NCI-H1417 treated with DMSO at 0.1 percent for 48 hours (cell line): Measurements from ENCODE around the gene FOS.
"Not testable (repeated sequence)": the region's sequence is repeated elsewhere in the genome, so short reads cannot be mapped to it uniquely, and the experiment has no call there.

Experiments used
- DNase-seq: peaks from one replicate; lab custom pipeline; 2025; lab: John Stamatoyannopoulos, UW

FOS gene

DNA sequence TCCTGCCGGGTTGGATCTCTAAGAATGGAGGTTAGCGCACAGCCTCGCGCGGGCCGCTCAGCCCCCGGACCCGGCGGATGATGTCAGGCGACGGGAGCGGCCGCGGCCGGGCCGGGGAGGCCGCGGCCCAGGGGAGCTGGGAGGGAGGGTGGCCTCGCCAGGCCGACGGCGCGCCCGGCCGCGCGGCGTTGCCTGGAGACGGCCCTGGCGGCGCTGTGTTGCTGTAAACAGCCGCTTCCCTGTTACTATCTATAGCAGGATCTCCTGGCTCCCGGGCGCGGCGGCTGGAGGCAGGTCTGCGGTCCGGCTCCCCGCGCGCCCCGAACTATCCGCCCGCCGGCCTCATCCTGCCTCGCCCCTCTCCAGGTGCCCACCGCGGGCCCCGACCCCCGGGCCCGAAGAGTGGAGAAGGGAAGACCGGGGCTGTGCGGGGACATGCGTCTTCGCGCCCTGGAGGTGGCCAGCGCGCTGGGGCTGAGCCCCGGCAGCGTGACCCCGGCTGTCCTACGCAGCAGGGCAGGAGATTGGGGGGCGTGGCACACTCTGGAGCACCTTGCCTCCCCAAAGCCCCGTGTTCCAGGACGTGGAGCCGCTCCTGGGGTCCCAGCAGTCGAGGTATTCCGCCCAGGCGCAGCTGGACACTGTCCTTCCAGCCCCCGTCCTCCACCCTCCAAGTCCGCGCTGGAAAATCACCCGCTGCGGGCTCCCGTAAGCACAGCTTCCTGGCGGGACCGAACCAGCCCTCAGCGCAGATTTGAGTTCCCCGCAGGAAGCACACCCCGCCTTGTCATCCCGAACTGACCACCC lies 1.4 kb upstream of the FOS start:
- peak; percentile 38 for DNase-seq

DNA sequence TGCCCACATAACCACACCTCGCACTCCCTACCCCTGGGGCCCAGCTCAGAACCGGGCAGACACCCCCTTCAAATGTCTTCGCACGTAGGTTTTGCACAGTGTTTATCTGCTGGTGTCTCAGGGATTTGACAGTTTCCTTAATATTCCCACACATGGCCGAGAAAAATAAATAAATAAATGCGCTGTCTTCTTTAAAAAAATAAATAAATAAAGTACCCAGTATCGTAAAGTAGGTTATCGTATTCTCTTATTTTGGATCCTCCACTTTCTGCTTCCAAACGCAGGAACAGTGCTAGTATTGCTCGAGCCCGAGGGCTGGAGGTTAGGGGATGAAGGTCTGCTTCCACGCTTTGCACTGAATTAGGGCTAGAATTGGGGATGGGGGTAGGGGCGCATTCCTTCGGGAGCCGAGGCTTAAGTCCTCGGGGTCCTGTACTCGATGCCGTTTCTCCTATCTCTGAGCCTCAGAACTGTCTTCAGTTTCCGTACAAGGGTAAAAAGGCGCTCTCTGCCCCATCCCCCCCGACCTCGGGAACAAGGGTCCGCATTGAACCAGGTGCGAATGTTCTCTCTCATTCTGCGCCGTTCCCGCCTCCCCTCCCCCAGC lies 710 bp upstream of the FOS start:
- DNase-seq = no peak

DNA sequence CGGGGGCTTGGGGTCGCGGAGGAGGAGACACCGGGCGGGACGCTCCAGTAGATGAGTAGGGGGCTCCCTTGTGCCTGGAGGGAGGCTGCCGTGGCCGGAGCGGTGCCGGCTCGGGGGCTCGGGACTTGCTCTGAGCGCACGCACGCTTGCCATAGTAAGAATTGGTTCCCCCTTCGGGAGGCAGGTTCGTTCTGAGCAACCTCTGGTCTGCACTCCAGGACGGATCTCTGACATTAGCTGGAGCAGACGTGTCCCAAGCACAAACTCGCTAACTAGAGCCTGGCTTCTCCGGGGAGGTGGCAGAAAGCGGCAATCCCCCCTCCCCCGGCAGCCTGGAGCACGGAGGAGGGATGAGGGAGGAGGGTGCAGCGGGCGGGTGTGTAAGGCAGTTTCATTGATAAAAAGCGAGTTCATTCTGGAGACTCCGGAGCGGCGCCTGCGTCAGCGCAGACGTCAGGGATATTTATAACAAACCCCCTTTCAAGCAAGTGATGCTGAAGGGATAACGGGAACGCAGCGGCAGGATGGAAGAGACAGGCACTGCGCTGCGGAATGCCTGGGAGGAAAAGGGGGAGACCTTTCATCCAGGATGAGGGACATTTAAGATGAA lies 630 bp downstream of the FOS start:
- no peak for DNase-seq

DNA sequence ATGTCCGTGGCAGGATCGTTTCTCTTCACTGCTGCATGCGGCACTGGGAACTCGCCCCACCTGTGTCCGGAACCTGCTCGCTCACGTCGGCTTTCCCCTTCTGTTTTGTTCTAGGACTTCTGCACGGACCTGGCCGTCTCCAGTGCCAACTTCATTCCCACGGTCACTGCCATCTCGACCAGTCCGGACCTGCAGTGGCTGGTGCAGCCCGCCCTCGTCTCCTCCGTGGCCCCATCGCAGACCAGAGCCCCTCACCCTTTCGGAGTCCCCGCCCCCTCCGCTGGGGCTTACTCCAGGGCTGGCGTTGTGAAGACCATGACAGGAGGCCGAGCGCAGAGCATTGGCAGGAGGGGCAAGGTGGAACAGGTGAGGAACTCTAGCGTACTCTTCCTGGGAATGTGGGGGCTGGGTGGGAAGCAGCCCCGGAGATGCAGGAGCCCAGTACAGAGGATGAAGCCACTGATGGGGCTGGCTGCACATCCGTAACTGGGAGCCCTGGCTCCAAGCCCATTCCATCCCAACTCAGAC lies 1.2 kb downstream of the FOS start:
- no peak for DNase-seq

DNA sequence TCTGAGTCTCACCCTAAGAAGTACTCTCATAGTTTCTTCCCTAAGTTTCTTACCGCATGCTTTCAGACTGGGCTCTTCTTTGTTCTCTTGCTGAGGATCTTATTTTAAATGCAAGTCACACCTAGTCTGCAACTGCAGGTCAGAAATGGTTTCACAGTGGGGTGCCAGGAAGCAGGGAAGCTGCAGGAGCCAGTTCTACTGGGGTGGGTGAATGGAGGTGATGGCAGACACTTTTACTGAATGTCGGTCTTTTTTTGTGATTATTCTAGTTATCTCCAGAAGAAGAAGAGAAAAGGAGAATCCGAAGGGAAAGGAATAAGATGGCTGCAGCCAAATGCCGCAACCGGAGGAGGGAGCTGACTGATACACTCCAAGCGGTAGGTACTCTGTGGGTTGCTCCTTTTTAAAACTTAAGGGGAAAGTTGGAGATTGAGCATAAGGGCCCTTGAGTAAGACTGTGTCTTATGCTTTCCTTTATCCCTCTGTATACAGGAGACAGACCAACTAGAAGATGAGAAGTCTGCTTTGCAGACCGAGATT lies 1.7 kb downstream of the FOS start:
- DNase-seq = no peak

DNA sequence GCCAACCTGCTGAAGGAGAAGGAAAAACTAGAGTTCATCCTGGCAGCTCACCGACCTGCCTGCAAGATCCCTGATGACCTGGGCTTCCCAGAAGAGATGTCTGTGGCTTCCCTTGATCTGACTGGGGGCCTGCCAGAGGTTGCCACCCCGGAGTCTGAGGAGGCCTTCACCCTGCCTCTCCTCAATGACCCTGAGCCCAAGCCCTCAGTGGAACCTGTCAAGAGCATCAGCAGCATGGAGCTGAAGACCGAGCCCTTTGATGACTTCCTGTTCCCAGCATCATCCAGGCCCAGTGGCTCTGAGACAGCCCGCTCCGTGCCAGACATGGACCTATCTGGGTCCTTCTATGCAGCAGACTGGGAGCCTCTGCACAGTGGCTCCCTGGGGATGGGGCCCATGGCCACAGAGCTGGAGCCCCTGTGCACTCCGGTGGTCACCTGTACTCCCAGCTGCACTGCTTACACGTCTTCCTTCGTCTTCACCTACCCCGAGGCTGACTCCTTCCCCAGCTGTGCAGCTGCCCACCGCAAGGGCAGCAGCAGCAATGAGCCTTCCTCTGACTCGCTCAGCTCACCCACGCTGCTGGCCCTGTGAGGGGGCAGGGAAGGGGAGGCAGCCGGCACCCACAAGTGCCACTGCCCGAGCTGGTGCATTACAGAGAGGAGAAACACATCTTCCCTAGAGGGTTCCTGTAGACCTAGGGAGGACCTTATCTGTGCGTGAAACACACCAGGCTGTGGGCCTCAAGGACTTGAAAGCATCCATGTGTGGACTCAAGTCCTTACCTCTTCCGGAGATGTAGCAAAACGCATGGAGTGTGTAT lies 2.4 kb downstream of the FOS start:
- no peak for DNase-seq

DNA sequence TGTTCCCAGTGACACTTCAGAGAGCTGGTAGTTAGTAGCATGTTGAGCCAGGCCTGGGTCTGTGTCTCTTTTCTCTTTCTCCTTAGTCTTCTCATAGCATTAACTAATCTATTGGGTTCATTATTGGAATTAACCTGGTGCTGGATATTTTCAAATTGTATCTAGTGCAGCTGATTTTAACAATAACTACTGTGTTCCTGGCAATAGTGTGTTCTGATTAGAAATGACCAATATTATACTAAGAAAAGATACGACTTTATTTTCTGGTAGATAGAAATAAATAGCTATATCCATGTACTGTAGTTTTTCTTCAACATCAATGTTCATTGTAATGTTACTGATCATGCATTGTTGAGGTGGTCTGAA lies 3.0 kb downstream of the FOS start:
- no peak for DNase-seq

DNA sequence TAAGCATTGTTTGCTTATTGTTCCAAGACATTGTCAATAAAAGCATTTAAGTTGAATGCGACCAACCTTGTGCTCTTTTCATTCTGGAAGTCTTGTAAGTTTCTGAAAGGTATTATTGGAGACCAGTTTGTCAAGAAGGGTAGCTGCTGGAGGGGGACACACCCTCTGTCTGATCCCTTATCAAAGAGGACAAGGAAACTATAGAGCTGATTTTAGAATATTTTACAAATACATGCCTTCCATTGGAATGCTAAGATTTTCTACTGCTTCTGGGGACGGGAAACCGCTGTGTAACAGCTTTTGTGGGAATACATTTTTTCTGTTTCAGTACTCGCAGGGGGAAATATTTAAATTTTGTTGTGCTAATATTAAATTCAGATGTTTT lies 3.5 kb downstream of the FOS start:
- DNase-seq = no peak

DNA sequence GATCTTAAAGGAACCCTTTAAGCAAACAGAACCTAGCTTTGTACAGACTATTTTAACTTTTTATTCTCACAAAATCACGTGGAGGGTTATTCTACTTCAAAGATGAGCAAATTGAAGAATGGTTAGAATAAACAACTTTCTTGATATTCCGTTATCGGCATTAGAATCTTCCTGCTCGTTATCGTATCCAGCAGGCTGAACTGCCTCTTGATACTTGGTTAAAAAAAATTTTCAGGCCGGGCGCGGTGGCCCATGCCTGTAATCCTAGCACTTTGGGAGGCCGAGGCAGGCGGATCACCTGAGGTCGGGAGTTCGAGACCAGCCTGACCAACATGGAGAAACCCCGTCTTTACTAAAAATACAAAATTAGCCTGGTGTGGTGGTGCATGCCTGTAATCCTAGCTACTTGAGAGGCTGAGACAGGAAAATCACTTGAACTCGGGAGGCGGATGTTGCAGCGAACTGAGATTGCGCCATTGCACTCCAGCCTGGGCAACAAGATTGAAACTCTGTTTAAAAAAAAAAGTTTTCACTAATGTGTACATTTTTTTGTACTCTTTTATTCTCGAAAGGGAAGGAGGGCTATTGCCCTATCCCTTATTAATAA lies 4.0 kb downstream of the FOS start:
- DNase-seq = not testable (repeated sequence)

DNA sequence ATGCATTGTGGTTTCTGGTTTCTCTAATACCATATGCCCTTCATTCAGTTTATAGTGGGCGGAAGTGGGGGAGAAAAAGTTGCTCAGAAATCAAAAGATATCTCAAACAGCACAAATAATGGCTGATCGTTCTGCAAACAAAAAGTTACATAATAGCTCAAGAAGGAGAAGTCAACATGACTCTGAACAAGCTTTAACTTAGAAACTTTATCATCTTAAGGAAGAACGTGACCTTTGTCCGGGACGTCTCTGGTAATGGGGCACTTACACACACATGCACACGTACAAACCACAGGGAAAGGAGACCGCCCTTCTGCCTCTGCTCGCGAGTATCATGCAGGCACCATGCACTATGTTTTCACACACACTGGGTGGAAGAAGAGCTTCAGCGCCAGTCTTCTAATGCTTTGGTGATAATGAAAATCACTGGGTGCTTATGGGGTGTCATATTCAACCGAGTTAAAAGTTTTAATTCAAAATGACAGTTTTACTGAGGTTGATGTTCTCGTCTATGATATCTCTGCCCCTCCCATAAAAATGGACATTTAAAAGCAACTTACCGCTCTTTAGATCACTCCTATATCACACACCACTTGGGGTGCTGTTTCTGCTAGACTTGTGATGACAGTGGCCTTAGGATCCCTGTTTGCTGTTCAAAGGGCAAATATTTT lies 4.7 kb downstream of the FOS start:
- DNase-seq = no peak

DNA sequence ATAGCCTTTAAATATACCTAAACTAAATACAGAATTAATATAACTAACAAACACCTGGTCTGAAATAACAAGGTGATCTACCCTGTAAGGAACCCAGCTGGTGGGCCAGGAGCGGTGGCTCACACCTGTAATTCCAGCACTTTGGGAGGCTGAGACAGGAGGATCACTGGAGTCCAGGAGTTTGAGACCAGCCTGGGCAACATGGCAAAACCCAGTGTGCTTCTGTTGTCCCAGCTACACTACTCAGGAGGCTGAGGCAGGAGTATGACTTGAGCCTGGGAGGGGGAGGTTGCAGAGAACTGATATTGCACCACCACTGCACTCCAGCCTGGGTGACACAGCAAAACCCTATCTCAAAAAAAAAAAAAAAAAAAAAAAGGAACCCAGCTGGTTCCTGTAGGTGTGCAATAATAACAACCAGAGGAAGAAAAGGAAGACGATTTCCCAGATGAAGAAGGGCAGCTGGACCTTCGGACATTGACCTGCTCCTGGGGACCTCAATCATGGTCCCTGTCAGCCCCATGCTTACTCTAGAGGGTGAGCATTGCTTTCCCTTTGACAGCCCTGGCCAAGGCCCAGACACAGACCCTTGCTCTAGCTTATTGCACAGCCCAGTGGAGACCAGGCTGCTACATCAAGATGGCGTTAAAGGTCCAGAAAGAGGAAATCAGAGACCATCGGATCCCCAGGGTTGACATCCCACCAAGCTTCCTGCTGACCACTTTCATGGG lies 5.4 kb downstream of the FOS start:
- DNase-seq = no peak

DNA sequence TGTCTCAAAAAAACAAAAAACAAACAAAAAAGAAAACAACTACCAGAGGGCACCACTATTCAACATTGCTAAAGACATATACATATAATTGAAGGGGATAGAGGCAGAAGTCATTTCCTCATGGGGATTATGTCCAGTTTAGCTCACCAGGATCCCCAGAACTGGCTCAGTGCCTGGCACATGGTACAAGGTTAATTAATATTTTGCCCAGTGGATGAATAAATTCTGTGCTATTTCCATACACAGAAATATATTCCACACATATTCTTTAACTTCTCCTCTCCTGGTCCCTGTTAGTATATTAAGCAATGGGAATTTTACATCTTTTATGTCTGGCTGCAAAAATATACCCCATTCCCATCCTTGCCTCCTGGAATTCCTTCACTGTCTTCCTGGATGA lies 6.7 kb downstream of the FOS start:
- DNase-seq = no peak

DNA sequence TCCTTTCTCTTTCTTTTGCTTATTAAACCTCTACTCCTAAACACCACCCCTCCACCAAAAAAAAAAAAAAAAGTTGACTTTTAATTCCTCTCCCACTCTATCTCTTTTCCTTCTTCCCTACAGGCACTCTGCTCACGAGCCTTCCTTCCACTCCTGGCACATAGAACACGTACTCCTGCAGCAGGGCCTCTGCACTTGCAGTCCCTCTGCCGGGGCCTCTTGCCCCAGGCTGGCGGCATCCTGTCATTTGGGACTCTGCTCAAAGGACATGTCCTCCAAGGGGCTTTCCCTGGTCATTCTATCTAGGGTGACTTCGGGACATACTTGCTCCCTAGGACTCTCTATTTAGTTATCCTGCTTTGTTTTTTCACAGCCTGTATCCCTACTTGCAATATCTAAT lies 7.7 kb downstream of the FOS start:
- no peak for DNase-seq

DNA sequence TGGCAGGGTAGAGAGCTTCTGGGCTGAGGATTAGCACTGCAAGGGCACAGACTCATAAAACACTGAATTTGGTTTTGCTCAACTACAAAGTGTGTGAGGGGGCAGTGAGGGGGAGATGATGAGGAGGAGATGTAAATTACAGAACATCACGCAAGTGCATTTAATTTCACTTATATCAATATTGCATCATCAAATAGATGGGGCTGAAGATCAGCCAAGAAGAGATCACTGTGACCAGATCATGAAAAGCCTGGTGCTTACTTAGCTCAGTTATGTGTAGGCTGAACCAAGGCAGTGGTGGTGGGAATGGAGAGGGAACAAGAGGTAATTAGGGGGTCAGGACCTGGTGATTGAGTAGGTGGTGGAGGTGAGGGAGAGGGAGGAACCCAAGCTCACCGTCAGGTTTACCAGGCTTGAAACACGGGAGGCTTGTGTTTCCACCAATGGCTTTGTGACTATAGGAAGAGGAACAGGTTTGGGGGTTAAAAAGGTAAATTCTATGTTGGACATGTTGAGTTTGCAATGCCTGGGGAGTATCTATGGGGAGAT lies 11.3 kb downstream of the FOS start:
- DNase-seq = no peak

DNA sequence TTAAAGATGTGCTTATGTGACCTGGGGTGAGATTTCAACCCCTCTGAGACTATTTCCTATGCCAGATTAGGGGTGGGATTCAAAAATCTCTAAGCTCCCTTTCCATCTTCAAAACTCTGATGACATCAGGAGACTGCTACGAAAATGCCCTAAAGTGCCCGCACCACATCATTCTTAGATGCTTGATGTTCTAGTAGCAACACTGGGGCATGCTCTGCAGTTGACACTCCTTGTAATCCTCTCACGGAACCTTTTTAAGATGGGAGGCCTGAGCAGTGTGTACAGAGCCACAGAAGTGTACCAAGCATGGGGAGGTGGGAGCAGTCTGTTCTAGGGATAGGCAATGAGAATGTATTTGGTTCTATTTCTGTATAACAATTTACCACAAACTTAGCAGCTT lies 12.2 kb downstream of the FOS start:
- DNase-seq = no peak

DNA sequence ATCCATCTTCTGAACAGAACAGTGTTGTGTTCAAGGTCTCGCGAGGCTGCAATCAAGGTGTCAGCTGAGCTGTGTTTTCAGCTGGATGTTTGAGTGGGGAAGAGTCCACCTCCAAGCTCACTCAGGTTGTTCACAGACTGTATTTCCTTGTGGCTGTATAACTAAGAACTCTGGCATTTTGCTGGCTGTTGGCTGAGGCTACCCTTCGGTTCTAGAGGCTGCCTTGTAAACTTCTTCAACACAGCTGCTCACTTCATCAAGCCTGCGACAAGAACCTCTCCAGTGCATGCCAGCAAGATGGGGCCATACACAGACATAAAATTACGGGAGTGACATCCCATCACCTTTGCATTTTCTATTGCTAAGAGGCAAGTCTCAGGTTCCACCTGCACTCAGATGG lies 12.7 kb downstream of the FOS start:
- DNase-seq = no peak

DNA sequence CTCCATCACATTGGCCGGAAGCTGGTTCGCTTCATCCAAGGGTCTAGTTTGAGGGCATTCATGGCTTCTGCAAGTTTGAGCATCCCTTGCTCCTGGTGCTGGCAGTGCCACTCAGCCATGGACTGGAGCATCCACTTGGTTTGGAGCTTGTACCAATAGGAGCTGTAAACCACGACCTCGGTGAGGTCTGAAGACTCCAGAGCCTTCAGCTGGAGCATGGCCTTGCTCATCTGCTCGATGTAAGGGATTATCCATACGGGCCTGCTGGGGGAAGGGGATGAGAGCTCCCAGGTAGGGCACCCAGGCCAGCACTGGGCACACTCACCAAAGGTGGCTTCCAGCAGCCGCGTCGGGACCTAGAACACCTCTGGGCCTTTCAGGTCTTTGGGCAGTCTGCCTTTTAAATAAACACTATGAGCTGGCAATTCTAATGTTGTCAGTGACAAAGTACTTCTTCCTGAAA lies 13.5 kb downstream of the FOS start:
- DNase-seq = no peak

DNA sequence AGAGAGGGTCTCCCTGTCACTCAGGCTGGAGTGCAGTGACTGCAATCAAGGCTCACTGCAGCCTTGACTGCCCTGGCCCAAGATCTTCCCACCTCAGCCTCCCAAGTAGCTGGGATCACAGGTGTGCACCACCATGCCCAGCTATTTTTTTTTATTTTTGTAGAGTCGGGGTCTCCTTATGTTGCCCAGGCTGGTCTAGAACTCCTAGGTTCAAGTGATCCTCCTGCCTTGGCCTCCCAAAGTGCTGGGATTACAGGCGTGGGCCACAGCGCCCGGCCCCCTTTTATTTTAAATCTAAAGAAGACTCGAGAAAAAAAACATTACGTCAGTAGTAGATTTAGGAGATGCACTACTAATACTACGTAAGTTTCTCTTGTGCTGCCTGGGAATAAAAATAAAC lies 14.3 kb downstream of the FOS start:
- DNase-seq = no peak

DNA sequence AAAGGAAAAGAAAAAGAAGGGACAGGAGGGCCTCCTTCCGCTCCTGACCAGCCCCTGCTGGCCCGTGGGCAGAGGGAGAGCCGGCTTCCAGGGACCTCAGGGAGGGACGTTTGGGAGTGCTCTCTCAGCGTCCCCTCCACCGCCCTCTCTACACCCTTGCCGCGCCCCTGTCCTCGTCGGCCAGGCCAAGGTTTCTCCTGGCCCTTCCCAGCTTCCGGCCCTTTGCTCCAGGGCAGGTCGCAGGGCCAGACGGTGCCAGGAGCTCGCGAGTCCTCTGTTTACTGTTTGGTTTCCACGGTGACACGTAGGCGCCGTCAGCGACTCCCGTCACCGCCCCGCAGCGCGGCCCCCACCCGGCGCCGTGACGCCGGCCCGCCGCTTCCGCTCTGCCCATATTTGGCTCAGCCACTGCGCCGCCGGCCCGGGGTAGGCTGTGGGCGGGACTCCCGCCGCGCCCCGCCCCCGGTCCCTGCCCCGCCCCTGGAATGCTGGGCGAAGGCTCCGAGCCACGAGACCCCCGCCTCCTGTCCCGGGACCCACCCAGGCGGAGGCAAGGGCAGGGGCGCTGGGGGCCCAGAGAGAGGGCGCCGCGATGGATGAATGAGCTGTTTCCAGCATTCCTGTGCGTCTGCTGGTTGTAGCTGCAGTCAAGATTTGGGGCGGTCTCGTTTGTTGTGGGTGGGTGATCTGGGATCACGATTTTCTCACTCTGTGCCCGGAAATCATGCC lies 15.5 kb downstream of the FOS start:
- peak; percentile 86 for DNase-seq
